Measurements from ENCODE around the gene HIGD1A. TPM values are rescaled to one million over a fixed set of nuclear protein-coding genes. Genes with fewer than 3 reads are reported as not detected.

HIGD1A gene
- total RNA-seq, 1 donor from 2014 or later, result 35.9 TPM

DNA sequence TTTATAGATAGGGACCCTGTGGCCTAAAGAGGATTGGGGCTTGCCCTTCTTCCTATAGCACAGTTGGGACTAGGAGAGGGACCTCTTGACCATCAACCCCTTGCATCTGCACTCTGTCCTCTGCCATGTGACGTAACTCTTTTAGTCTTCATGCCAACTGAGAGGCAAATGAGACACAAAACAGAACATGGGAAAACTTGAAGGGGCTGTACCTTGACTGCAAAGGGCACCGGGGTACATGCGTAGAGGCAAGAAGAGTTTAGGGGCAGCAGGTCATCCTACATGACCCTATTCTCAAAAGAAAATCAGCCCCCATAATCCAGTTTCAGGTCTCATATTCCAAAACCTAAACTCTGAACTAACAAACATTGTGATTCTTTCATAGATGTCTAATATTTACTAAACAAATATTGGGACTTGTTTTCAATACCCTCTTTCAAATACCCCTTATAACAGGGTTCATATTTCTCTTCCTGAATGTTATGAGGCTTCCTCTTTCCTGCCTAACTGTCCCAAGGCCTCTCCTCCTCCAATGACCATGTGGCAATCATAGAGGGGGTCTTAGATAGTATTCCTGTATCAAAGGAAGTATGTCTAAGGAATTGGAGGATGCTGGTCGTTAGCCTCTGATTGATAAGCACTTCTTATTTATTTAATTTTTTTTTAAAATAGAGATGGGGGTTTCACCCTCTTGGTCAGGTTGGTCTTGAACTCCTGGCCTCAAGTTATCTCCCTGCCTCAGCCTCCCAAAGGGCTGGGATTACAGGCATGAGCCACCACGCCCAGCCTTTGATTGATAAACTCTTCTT, 25.5 kb upstream of the HIGD1A start:
- POLR2A ChIA-PET, result no interaction called here
- H3K36me3 Mint-ChIP-seq (ENCODE audit: low read depth), result no peaks in the 10 kb centered on the region
- H3K27ac Mint-ChIP-seq, result no peak overlapping the region
- no peak overlapping the region for H3K4me3 Mint-ChIP-seq
- ATAC-seq (ENCODE audit: low read depth) (no peak), DNase-seq (no peak)
- TF ChIP-seq, protein P1, sequence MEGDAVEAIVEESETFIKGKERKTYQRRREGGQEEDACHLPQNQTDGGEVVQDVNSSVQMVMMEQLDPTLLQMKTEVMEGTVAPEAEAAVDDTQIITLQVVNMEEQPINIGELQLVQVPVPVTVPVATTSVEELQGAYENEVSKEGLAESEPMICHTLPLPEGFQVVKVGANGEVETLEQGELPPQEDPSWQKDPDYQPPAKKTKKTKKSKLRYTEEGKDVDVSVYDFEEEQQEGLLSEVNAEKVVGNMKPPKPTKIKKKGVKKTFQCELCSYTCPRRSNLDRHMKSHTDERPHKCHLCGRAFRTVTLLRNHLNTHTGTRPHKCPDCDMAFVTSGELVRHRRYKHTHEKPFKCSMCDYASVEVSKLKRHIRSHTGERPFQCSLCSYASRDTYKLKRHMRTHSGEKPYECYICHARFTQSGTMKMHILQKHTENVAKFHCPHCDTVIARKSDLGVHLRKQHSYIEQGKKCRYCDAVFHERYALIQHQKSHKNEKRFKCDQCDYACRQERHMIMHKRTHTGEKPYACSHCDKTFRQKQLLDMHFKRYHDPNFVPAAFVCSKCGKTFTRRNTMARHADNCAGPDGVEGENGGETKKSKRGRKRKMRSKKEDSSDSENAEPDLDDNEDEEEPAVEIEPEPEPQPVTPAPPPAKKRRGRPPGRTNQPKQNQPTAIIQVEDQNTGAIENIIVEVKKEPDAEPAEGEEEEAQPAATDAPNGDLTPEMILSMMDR (IDR thresholded peaks at IDR 0.05), result no peak
- peaks cover 4% of the 10 kb centered on the region for H3K4me1 Mint-ChIP-seq
- peaks cover 11% of the 10 kb centered on the region for H3K27me3 Mint-ChIP-seq
- no peaks in the 10 kb centered on the region for H3K9me3 Mint-ChIP-seq
- intact Hi-C loops (cut with micrococcal nuclease), result loop anchor here (2.0 kb wide), 2 partner anchors 17 to 549 kb away; no protein-coding TSS in a partner anchor
- CTCF ChIA-PET, result interaction anchor here (1.3 to 3.5 kb wide), 4 partner anchors 33 to 52 kb away, joined by 3 to 40 read pairs (median 7); no protein-coding TSS in a partner anchor

GRCh38 chr3:42829083-42829627, 24.9 kb upstream of the HIGD1A start:
- TF ChIP-seq, protein P1 (IDR thresholded peaks at IDR 0.05), result no peak
- CTCF ChIA-PET, result interaction anchor here (1.3 kb wide), 1 partner anchor 52 kb away, joined by 3 read pairs; no protein-coding TSS in a partner anchor
- intact Hi-C loops (cut with micrococcal nuclease), result no loop called here
- no peaks in the 10 kb centered on the region for H3K9me3 Mint-ChIP-seq
- H3K36me3 Mint-ChIP-seq (ENCODE audit: low read depth), result no peaks in the 10 kb centered on the region
- H3K27me3 Mint-ChIP-seq, result peaks cover 11% of the 10 kb centered on the region
- no peak overlapping the region for H3K27ac Mint-ChIP-seq
- no peak overlapping the region for H3K4me3 Mint-ChIP-seq
- H3K4me1 Mint-ChIP-seq, result peaks cover 4% of the 10 kb centered on the region
- no peak for DNase-seq
- POLR2A ChIA-PET, result no interaction called here
- no peak for ATAC-seq (ENCODE audit: low read depth)

- no peak for DNase-seq
- H3K4me1 Mint-ChIP-seq, result peaks cover 4% of the 10 kb centered on the region
Measured at GRCh38 chr3:42827654-42828053, 23.4 kb upstream of the HIGD1A start.

DNA sequence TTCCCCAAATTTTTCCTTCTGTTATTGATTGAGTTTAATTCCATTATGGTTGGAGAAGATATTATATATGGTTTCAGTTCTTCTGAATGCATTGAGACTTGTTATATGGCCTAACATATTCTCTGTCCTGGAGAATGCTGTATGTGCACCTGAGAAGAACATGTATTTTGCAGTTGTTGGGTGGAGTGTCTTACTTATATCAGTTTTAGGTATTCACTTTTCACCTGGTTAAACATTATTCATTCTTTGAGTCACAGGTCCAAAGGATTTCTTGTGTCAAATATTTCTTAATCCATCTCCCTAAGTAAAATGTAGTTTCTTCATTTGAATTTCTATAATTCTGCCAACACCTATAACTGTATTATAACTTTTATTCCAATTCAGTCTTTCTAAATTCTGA, 22.7 kb upstream of the HIGD1A start:
- Mint-ChIP-seq H3K4me1 (peaks cover 4% of the 10 kb centered on the region), H3K9me3 (no peaks in the 10 kb centered on the region)

More at GRCh38 chr3:42827654-42828053, 23.4 kb upstream of the HIGD1A start:
- Mint-ChIP-seq H3K27ac (no peak overlapping the region), H3K9me3 (no peaks in the 10 kb centered on the region), H3K36me3 (ENCODE audit: low read depth) (no peaks in the 10 kb centered on the region), H3K4me3 (no peak overlapping the region), H3K27me3 (peaks cover 11% of the 10 kb centered on the region)
- ATAC-seq (ENCODE audit: low read depth), result no peak
- intact Hi-C loops (cut with micrococcal nuclease), result no loop called here
- ChIA-PET POLR2A (no interaction called here), CTCF (no interaction called here)
- TF ChIP-seq, protein P1 (IDR thresholded peaks at IDR 0.05), result no peak

GRCh38 chr3:42826141-42826540, 21.9 kb upstream of the HIGD1A start:
- Mint-ChIP-seq H3K36me3 (ENCODE audit: low read depth) (no peaks in the 10 kb centered on the region), H3K27ac (no peak overlapping the region), H3K4me1 (peaks cover under 1% of the 10 kb centered on the region), H3K9me3 (no peaks in the 10 kb centered on the region), H3K4me3 (no peak overlapping the region), H3K27me3 (peaks cover 11% of the 10 kb centered on the region)
- intact Hi-C loops (cut with micrococcal nuclease), result no loop called here
- no peak for ATAC-seq (ENCODE audit: low read depth)
- ChIA-PET POLR2A (no interaction called here), CTCF (no interaction called here)
- TF ChIP-seq, protein P1 (IDR thresholded peaks at IDR 0.05), result no peak
- no peak for DNase-seq

More for the DNA sequence above, 22.7 kb upstream of the HIGD1A start:
- no peaks in the 10 kb centered on the region for H3K36me3 Mint-ChIP-seq (ENCODE audit: low read depth)
- POLR2A ChIA-PET, result no interaction called here
- H3K4me3 Mint-ChIP-seq, result no peak overlapping the region
- no peak for ATAC-seq (ENCODE audit: low read depth)
- DNase-seq, result no peak
- H3K27ac Mint-ChIP-seq, result no peak overlapping the region
- TF ChIP-seq, protein P1 (IDR thresholded peaks at IDR 0.05), result no peak
- CTCF ChIA-PET, result no interaction called here
- peaks cover 11% of the 10 kb centered on the region for H3K27me3 Mint-ChIP-seq
- intact Hi-C loops (cut with micrococcal nuclease), result no loop called here
